Stomach (tissue), 9 donors: ENCODE data around the gene ANO7. TPM values are rescaled to one million over a fixed set of nuclear protein-coding genes. Genes with fewer than 3 reads are reported as not detected.
A peak's percentile ranks its signal among the peaks of the same experiment; 100 is the strongest.

Experiments
- DNase-seq, 2 donors: peaks; one replicate each; pipeline versions ENCODE4 v3.0.0 to v3.0.0-alpha.2; 2013 to 2019
- H3K27ac ChIP-seq, 5 donors: fragments of 200-600 bp in 4 of 5; sonication (generic) in 4 of 5; one replicate each; pipeline ENCODE4 v1.5.1; 2013 to 2019; ENCODE audit warnings: mild to moderate bottlenecking in 1 of 5, moderate library complexity in 1 of 5
- H3K27me3 ChIP-seq, 3 donors: fragments of 200-600 bp; sonication (generic); one replicate each; pipeline ENCODE4 v1.5.1; 2017 to 2019; ENCODE audit warnings: mixed run types in 1 of 3
- H3K36me3 ChIP-seq, 4 donors: fragments of 200-600 bp; sonication (generic); 1 replicate in 3 of 4; 2 replicates in 1 of 4; pipeline ENCODE4 v1.5.1; 2016 to 2019
- H3K4me1 ChIP-seq, 4 donors: fragments of 200-600 bp; sonication (generic); one replicate each; pipeline ENCODE4 v1.5.1; 2016 to 2019
- H3K4me3 ChIP-seq, 4 donors: fragments of 200-600 bp; sonication (generic) in 3 of 4; one replicate each; pipeline ENCODE4 v1.5.1; 2016 to 2019; ENCODE audit warnings: mild to moderate bottlenecking in 1 of 4
- H3K9me3 ChIP-seq, 4 donors: fragments of 200-600 bp; sonication (generic); one replicate each; pipeline ENCODE4 v1.5.1; 2016 to 2019
- EP300 ChIP-seq: sonication (generic); formaldehyde crosslinking; IDR thresholded peaks from one replicate; pipeline ENCODE4 v1.6.1; 2017; ENCODE audit warnings: antibody characterized with exemption
- POLR2A ChIP-seq, 4 donors: fragments of 450-650 bp; IDR thresholded peaks; one replicate each; pipeline ENCODE4 v1.6.1; 2016; ENCODE audit warnings: antibody characterized with exemption in 4 of 4, control low read depth in 2 of 4, mild to moderate bottlenecking in 1 of 4, moderate library complexity in 1 of 4
- POLR2AphosphoS5 ChIP-seq, 3 donors: sonication (generic); formaldehyde crosslinking; IDR thresholded peaks; one replicate each; pipeline ENCODE4 v1.6.1; 2016; ENCODE audit warnings: antibody characterized with exemption in 3 of 3
- WGBS, 5 donors: extraction: QIAGEN DNeasy Blood & Tissue Kit in 3 of 5; methylation state at CpG; one replicate each; pipeline versions ENCODE4 v1.1.5 to v1.1.7; 2013 to 2018; 5-methylcytosine and 5-hydroxymethylcytosine counted together
- intact Hi-C: fragments of 100-400 bp; cut with DNase I; formaldehyde crosslinking; loops from one replicate; pipeline ENCODE4 v1.15.1; 2023; ENCODE audit warnings: low total_unique reads
- polyA plus RNA-seq, 3 donors: library from polyadenylated mRNA; stranded (reverse); fragments of 200-250 nt; gene quantifications; one replicate each; pipeline ENCODE4 v1.2.3, GENCODE V29; 2013
- total RNA-seq, 5 donors: library from RNA; depleted of rRNA; stranded (reverse); fragments of >200 nt; gene quantifications; one replicate each; pipeline versions ENCODE4 v1.1.0 to v1.2.3, GENCODE V29; 2014 to 2016
- TF ChIP-seq, protein P1 (sequence below), 7 experiments: fragments of 450-650 bp in 4 of 7; fragments of 200-600 bp in 3 of 7; sonication (generic) in 3 of 7; IDR thresholded peaks; one replicate each; pipeline ENCODE4 v1.5.1; 2016 to 2019; ENCODE audit warnings: antibody characterized with exemption in 7 of 7, control low read depth in 2 of 7, mild to moderate bottlenecking in 1 of 7
- donor health status: healthy with polysubstance abuse.
- donor health status: Bipolar disorder and iron deficiency.
- donor health status: healthy.

ANO7 gene
- total and polyA plus RNA-seq, 8 donors = 0.48 to 138 (median 5.6) TPM

DNA sequence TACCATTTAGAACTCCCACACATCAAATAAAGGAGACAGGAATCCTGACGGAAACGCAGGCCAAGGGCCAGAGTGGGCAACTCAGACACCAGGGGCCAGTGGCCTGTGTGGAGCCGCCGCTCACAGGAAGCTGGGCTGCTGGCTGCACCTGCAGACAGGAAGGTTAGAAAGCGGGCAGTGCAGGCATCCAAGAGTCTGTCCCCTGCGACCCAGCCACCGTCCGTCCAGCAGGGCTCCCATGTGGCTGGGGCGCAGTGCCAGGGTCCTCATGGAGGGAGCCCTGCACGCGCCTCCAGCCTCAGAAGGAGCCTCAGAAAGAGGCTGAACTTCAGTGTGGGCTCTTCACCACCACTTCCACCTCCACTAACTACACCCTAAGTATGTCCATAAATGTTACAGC, 2.5 kb upstream of the ANO7 start:
- 72 to 84% (median 77%) methylated on average over 11 of the region's 11 CpGs for WGBS, 5 donors
- no peak for TF ChIP-seq EP300
- TF ChIP-seq, protein P1, sequence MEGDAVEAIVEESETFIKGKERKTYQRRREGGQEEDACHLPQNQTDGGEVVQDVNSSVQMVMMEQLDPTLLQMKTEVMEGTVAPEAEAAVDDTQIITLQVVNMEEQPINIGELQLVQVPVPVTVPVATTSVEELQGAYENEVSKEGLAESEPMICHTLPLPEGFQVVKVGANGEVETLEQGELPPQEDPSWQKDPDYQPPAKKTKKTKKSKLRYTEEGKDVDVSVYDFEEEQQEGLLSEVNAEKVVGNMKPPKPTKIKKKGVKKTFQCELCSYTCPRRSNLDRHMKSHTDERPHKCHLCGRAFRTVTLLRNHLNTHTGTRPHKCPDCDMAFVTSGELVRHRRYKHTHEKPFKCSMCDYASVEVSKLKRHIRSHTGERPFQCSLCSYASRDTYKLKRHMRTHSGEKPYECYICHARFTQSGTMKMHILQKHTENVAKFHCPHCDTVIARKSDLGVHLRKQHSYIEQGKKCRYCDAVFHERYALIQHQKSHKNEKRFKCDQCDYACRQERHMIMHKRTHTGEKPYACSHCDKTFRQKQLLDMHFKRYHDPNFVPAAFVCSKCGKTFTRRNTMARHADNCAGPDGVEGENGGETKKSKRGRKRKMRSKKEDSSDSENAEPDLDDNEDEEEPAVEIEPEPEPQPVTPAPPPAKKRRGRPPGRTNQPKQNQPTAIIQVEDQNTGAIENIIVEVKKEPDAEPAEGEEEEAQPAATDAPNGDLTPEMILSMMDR (IDR thresholded peaks at IDR 0.05) = no peak
- TF ChIP-seq POLR2AphosphoS5 (IDR thresholded peaks at IDR 0.05) = no peak
- no peak for TF ChIP-seq POLR2A (IDR thresholded peaks at IDR 0.05)
- no peak for DNase-seq
- Histone ChIP-seq H3K4me3 (no peak overlapping the region), H3K27ac (no peak overlapping the region), H3K4me1 (peaks cover 0 to 25% (median 7%) of the 10 kb centered on the region in 4 donors), H3K36me3 (peaks cover 6 to 36% (median 27%) of the 10 kb centered on the region in 4 donors), H3K9me3 (no peaks in the 10 kb centered on the region), H3K27me3 (peaks cover 0 to 19% (median 0%) of the 10 kb centered on the region in 3 donors)
- intact Hi-C loops = no loop called here

DNA sequence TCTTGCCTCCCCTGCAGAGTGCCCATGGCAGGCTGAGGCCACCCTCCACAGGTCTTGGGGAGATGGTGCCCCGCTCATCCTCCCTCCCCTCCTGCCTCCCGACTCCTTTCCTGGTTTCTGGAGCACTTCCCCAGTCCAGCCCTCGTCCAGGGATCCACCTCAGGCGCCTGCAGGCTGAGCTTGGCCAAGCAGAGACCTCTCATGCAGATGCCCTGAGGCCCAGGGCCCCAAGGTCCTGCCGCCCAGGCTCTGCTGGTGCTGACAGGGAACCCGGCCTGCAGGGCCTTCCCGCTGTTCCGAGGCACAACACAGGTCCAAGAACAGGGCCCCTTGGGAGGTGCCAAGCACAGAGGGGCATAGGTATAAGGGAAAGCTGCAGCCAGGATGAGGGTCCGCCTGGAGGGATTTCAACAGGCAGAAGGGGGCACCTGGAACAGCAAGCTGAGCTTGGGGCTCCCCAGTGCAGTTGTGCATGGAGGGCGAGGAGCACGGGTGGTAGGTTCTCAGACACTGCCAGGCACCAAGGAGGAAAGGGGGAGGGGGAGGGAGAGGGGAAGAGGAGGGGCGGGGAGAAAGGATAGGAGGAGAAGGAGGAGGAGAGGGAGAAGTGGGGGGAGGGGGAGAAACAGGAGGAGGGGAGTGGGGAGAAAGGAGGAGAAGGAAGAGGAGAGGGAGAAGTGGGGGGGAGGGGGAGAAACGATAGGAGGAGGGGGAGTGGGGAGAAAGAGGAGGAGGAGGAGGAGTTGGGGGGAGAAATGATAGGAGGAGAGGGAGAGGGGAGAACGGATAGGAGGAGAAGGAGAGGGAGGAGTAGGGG, 1.2 kb upstream of the ANO7 start:
- Histone ChIP-seq H3K9me3 (no peaks in the 10 kb centered on the region), H3K4me1 (peaks cover 0 to 33% (median 7%) of the 10 kb centered on the region in 4 donors), H3K27me3 (peaks cover 0 to 19% (median 0%) of the 10 kb centered on the region in 3 donors), H3K4me3 (no peak overlapping the region), H3K27ac (no peak overlapping the region), H3K36me3 (peaks cover 6 to 23% (median 15%) of the 10 kb centered on the region in 4 donors)
- 49 to 65% (median 53%) methylated on average over 11 to 14 of the region's 14 CpGs for WGBS, 5 donors
- TF ChIP-seq, protein P1 (IDR thresholded peaks at IDR 0.05) = no peak
- TF ChIP-seq POLR2AphosphoS5 (IDR thresholded peaks at IDR 0.05) (no peak), EP300 (no peak), POLR2A (IDR thresholded peaks at IDR 0.05) (no peak)
- DNase-seq = no peak
- intact Hi-C loops = no loop called here

DNA sequence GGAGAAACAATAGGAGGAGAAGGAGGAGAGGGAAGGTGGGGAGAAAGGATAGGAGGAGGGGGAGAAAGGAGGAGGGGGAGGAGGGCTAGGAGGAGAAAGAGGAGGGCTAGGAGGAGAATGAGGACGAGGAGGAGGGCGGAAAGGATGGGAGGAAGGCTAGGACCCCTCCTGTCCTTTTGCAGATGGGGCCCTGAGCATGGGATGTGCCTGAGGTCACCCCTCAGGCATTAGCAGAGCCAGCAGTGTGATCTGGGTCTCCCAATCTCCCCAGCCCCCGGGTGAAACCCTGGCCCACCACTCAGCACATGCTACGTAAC, 601 bp upstream of the ANO7 start:
- no peak for TF ChIP-seq EP300
- TF ChIP-seq, protein P1 (IDR thresholded peaks at IDR 0.05) = no peak
- TF ChIP-seq POLR2AphosphoS5 (IDR thresholded peaks at IDR 0.05) = no peak
- no peak for TF ChIP-seq POLR2A (IDR thresholded peaks at IDR 0.05)
- Histone ChIP-seq H3K27ac (peak overlapping the region in 1 of 5 donors; percentile 73), H3K4me3 (peak overlapping the region in 1 of 4 donors; percentile 34), H3K36me3 (peaks cover 5 to 17% (median 10%) of the 10 kb centered on the region in 4 donors), H3K4me1 (peaks cover 0 to 33% (median 7%) of the 10 kb centered on the region in 4 donors), H3K9me3 (no peaks in the 10 kb centered on the region), H3K27me3 (peaks cover 0 to 19% (median 0%) of the 10 kb centered on the region in 3 donors)
- 28 to 61% (median 45%) methylated on average over 3 to 4 of the region's 4 CpGs for WGBS, 5 donors
- no peak for DNase-seq
- intact Hi-C loops = no loop called here

DNA sequence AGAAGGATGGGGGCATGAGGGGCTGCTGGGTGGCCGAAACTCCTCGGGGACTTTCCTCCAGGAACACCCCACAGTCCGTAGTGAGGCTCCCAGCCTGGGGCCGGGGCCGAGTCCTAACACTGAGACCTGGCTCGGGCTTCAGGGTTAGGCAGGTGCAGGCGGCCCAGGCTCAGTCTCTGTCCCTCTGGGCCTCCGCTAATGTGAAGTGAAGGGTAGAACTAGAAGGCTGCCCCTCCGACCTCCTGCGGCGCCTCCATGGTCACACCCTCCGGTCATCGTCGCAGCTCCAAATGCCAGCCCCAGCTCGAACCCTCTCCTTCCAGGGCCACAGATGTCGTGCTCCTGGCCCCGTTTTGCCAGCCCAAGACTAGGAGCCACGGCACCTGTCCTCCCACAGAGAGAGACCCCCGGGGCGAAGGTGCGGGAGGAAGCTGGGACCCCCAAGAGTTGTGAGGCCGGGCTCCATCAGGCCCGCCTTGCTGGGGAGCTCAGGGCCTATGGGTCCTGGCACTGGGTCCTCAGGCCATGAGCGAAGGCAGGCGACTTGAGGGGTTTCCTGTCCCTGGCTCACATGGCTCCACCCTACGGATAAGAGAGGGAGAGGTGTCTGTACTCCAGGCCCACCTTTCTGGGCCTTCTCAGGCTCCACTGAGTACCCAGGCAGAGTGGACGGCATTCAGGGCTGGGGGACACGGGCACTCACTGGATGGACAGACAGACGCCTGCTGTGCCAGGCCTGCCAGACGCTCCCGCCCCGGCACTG, 797 bp downstream of the ANO7 start:
- DNase-seq = no peak
- intact Hi-C loops = no loop called here
- H3K4me1 ChIP-seq = peaks cover 0 to 33% (median 7%) of the 10 kb centered on the region in 4 donors
- 89 to 94% (median 92%) methylated on average over 24 to 32 of the region's 32 CpGs for WGBS, 5 donors
- H3K36me3 ChIP-seq = peaks cover 0 to 3% (median 0%) of the 10 kb centered on the region in 4 donors
- peak overlapping the region; percentile 6 to 34 (median 29) for H3K4me3 ChIP-seq
- H3K9me3 ChIP-seq = no peaks in the 10 kb centered on the region
- TF ChIP-seq, protein P1 (IDR thresholded peaks at IDR 0.05) = no peak
- no peak for TF ChIP-seq EP300
- no peak for TF ChIP-seq POLR2A (IDR thresholded peaks at IDR 0.05)
- TF ChIP-seq POLR2AphosphoS5 (IDR thresholded peaks at IDR 0.05) = no peak
- peaks cover 0 to 19% (median 0%) of the 10 kb centered on the region in 3 donors for H3K27me3 ChIP-seq
- peak overlapping the region in 3 of 5 donors; percentile 59 to 73 (median 62) for H3K27ac ChIP-seq
